GM19043 (cell line): ENCODE data around the gene MYL5.
"Not testable (repeated sequence)": the region's sequence is repeated elsewhere in the genome, so short reads cannot be mapped to it uniquely, and the experiment has no call there.

Experiments
- ATAC-seq: cut with Tn5 transposase; IDR thresholded peaks from one replicate; pipeline ENCODE4 v1.9.1; 2021; ENCODE audit warnings: low read depth; ENCODE audit not compliant: unreplicated experiment

The MYL5 gene

DNA sequence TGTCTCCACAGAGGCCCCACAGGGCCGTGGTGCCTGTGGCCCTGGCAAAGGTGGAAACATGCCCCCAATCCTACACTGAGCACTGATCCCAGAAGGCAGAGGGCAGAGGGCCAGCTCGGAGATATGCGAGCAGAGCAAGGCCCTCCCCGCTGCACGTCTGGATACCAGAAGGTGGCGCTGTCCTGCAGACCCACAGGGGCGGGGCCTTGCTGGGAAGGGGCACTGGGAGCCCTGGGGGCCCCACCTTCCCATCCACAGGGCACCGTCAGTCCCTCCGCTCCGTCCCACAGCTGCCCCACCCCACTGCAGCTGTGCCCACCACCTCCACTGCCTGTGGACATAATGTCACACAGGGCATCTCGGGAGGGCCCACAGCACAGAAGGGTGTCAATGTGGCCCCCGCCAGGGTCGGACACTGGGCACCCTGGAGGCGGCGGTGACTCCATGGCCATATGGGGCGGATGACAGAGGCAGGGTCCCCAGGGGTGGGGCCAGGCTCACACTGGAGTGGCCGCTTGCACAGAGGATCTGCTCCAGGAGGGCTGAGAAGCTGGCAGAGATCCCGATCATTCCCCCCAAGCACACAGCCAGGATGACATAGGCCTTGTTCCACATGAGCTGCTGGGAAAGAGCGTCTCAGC is 9.8 kb downstream of the MYL5 start:
- ATAC-seq = no peak

GRCh38 chr4:684623-685327 is 10.4 kb downstream of the MYL5 start:
- ATAC-seq = no peak

- no peak for ATAC-seq
Measured at GRCh38 chr4:685679-686412, 11.5 kb downstream of the MYL5 start.

DNA sequence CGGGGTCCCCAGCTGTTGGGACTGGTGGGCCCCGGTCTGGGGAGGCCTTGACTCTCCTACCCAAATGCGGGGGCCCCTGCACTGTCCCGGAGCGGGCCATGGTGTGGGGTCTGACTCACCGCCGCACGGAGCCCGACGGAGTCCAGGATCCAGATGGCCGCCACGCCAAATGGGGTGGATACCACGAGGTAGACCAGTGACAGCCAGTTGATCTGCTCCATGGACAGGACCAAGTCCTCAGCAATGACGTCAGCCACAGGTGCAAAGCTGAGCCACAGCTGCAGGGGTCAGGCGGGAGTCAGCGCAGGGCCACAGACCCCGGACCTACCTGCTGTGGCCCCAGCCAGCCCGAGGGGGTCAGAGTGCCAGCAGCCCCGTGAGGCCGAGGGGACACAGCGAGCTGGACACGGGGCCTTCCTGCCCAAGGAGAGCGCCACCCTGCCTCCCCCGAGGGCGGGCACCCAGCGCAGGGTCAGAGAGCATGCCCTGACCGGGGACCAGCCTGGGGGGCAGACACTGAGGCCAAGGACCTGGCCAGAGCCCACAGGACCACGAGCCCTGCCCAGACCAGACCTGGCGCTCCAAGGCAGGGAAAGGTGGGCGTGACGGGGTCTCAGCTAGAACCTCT is 12.2 kb downstream of the MYL5 start:
- no peak for ATAC-seq

DNA sequence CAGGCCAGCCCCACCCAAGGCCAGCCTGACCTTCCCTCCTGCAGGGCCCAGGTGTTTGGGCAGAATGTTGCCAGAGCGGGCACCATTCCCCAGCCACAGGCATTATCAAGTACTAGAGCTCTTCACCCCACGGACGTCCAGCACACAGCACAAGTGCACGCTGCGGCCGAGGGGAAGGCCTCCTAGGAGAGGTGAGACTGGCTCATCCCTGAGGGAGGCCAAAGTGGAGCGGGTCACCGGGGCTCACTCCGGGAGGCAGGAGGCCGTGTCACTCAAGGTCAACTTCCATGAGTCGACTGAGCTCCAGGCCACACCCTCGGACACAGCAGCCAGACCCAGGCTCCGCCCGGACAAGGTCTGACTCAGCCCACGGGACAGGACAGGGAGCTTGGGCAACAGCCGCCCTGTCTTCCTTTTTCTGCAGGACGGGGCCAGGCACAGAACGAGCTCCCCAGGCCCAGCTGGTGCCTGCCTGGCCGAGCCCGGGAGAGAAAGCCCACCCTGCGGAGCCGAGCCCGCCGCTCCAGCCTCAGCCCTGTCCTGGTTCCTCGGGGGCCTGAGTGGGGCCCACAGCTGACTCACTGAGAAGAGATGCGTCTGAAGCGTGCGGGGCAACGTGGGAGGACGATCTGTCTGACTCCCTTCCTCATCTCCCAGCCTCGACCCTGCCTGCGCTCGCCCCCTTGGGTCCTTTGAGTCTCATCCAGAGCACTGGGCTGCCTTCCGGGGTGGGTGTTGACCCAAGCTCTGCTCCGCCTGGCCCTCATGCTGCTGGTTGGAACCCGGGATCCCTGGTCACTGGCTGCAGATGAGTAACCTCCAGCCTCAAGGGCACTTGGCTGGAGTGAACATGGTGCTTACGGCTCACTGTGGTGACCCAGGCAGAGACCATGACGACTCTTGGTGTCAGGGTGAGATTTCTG is 13.0 kb downstream of the MYL5 start:
- no peak for ATAC-seq

DNA sequence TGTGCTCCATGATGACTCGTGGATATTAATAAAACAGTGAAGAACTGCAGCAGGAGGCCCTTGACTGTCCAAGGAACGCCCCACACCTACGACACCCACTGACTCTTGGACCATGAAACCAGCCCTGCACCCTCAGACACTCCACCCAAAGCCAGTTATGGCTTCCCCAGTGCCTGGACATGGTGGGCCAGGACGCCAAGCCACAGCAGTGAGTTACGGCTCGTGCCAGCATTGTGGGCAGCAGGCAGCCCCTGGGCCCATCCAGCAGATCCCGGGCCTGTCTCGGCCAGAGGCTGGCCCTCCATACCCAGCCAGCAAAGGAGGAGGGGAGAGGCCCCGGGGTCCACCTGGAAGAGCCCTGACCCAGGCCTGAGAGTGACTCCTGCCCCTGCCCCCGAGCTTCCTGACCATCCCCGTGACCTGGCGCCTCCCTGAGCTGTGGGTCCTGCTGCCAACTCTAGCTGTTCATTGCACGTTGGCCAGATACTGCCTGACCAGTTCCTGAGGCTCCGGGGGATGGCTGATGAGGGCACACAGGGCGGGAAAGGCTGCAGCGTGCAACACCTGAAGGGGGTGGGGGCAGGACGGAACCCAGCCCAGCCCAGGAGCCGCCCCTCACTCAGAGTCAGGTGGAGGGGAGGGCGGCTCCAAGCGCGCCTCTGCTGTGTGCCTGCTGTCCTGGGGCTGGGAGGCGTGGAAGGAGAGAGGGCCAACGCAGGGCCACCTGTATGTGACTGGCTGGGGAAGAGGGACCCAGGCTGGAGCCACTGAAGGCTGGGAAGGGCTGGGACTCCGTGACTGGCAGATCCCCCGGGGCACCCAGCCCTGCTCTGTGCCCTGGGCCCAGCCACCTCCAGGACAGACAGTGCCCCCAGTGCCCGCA is 13.9 kb downstream of the MYL5 start:
- no peak for ATAC-seq

- no peak for ATAC-seq
Measured at GRCh38 chr4:688854-689681, 14.7 kb downstream of the MYL5 start, which contains the start of gene SLC49A3. Gene SLC49A3, minus strand, starts transcription at chr4:689151. Its CDS starts 24 bp downstream, at chr4:689127.

DNA sequence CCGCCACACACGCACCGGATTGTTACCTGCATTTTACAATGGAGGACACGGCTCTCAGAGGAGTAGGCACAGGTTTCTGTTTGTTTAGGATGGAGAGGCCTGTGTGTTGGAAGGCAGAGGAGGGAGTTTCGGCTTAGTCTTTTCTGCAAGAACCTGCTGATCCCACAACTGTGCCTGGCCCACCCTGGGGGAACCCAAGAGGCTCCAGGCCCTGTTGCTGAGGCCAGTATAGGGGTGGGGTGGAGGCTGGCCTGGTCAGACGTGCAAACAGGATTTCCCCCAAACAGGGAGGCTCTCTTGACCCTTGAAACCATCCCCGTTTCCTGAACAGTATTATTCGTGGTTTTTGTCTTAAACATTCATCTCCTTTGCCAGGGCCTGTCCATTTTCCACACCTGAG is 15.4 kb downstream of the MYL5 start:
- ATAC-seq = no peak

DNA sequence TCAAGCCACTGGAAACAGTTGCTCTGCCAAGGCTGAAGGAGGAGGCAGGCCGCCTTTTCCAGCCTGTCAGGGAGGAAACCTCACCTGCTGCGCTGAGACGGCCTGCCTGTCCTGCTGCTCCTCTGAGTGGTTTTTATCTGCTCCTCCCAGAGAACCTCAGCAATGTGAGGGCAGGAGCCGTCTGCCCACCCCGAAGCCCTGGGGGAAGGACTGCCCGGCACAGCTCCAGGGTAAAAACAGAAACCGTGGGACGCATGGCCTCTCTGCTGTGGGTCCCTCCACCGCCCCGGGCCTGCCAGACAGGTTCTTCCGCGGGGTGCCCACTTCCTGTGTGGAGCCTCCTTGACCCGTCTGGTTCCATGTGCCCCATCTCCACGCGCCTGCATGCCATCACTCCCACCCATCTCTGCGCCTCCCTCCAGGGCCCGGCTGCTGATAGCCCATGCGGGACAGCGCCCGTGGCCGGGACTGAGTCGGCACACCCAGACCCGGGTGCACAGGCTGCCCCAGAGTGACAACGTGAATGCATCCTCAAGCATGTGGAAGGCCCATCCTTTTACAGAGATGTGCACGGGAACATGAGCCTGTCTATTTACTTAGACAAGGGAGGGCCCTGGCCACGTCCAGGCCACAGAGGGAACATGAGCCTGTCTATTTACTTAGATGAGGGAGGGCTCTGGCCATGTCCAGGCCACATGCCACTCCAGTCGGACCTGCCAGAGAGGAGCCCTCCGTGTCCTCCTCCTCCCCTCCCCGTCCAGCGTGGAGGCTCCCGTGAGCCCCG is 18.6 kb downstream of the MYL5 start:
- no peak for ATAC-seq

GRCh38 chr4:694341-694940 is 20.1 kb downstream of the MYL5 start:
- not testable (repeated sequence) for ATAC-seq

GRCh38 chr4:699816-700580 is 25.7 kb downstream of the MYL5 start:
- ATAC-seq = no peak

DNA sequence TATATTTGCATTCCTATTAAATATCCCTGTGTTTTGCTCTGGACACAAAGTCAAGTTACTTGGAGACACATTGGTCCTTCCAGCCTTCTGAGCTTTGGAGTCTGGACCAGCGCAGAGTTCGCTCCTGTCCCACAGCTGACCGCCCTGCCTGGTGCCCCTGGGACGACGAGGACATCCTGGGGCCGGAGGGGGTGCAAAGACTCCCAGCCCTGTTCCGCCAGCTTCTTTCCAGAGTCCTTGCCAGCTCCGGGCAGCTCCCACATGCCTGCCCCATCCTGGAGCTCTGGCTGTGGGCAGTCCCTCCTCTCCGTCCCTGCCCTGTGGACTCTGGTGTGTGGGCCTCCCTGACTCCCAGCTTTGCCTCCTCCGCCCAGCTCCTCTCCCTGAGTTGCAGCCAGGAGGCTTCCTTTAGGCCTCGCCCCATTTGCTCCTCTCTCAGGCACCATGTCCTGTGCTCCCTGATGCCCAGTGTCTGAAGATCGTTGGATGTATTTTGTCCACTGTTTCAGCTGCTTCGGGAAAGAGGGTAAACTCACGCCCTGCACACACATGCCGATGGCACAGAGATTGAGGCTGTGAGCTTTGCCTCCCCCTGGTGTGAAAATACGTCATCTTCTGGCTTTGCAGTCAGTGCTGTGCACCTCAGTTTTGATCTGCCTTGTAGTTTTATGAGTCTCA is 26.4 kb downstream of the MYL5 start:
- ATAC-seq = no peak

DNA sequence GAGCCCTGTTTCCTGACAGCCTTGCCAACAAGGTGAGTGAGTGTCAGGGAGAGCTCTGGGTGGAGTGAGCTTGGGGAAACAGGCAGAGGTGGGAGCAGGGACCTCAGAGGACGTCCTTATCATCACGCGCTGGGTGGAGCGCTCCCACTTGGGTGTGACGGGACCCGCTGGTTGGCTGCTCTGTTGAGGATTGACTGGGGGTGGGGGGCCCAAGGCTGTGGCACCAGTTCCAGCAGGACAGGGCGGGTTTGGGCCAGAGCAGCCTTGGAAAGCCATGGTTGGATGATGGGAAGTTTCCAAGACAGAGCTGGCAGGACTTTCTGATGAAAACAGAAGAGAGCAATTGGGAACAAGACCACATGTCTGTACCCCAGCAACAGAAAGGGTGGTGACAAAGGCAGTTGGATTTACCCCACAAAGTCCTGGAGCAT is 28.3 kb downstream of the MYL5 start:
- no peak for ATAC-seq

DNA sequence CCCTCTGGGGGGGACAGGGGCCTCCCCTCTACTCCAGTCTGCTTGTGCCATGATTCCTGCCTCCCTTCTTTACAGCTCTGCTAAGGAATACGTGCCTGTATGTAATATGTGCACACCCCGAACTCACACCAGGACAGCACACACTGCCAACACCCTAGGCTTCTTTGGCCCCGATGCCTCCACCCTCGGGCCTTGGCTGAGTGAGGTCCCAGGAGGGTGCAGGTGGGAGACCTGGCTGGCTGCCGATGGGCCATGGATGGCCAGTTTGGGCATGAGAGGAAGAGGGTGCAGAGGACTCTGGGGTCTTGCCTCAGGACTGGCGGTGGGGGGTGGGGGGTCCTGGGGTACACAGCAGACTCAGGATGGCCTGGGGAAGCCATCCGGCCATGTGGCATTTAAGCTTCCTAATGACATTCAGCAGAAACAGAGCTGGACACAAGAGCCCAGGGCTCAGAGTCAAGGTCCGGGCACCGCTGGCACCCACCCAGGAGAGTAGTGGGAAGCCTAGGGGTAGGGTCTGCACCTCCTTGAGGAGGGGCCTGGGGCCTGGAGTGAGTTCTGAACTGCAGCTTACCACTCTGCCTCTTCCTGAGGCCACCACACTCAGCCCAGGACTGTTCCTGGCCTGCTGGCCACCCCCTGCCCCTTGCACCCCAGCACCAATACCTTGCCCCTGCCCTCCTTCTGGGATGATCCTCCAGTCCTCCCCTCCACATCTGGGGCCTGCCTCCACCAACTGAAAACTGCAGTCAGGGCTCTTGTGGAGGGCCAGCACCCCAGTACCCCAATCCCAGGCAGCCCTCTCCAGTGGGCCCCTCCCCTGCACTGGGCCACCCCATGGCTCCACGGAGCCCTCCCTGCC is 29.2 kb downstream of the MYL5 start:
- no peak for ATAC-seq
